GM23338 (cell line): ENCODE measurements around the gene PHRF1. TPM values are rescaled to one million over a fixed set of nuclear protein-coding genes. Genes with fewer than 3 reads are reported as not detected.

Source experiments
- ATAC-seq: fragments of 200-7000 bp; cut with Tn5 transposase; 3 replicates; pipeline ENCODE4 v1.9.1; 2020
- DNase-seq: peaks from one replicate; pipeline ENCODE4 v3.0.0-alpha.2; 2015; ENCODE audit warnings: low spot score
- H2AFZ ChIP-seq: fragments of 200-600 bp; sonication (generic); 2 replicates; pipeline ENCODE4 v1.8.0; 2016; ENCODE audit warnings: antibody characterized with exemption, mild to moderate bottlenecking, moderate library complexity
- H3F3A ChIP-seq: fragments of 200-600 bp; sonication (generic); replicated peaks from 2 replicates; pipeline ENCODE4 v1.8.0; 2017; ENCODE audit warnings: antibody characterized with exemption, mixed run types, low read depth
- H3K27ac ChIP-seq: fragments of 200-600 bp; sonication (generic); 2 replicates; pipeline ENCODE4 v1.6.1; 2016; ENCODE audit warnings: low read depth
- H3K27me3 ChIP-seq: fragments of 200-600 bp; sonication (generic); 2 replicates; pipeline ENCODE4 v1.8.0; 2016; ENCODE audit warnings: mild to moderate bottlenecking, mixed run types, moderate library complexity; ENCODE audit not compliant: insufficient read depth
- H3K36me3 ChIP-seq: fragments of 200-600 bp; sonication (generic); 2 replicates; pipeline ENCODE4 v1.8.0; 2016; ENCODE audit warnings: mild to moderate bottlenecking; ENCODE audit not compliant: insufficient read depth
- H3K4me1 ChIP-seq: fragments of 200-600 bp; sonication (generic); 2 replicates; pipeline ENCODE4 v1.8.0; 2016; ENCODE audit warnings: mild to moderate bottlenecking, moderate library complexity; ENCODE audit not compliant: insufficient read depth
- H3K4me2 ChIP-seq: fragments of 200-600 bp; sonication (generic); 2 replicates; pipeline ENCODE4 v1.7.1; 2017; ENCODE audit warnings: mixed run types
- H3K4me3 ChIP-seq: fragments of 200-600 bp; sonication (generic); 2 replicates; pipeline ENCODE4 v1.6.1; 2016; ENCODE audit warnings: mixed run types
- H3K79me2 ChIP-seq: fragments of 200-600 bp; sonication (generic); replicated peaks from 2 replicates; pipeline ENCODE4 v1.8.0; 2017; ENCODE audit warnings: mild to moderate bottlenecking; ENCODE audit not compliant: insufficient read depth
- H3K9me2 ChIP-seq: fragments of 200-600 bp; sonication (generic); 2 replicates; pipeline ENCODE4 v1.8.0; 2017; ENCODE audit not compliant: insufficient read depth
- H4K20me1 ChIP-seq: fragments of 200-600 bp; sonication (generic); replicated peaks from 2 replicates; pipeline ENCODE4 v1.8.0; 2017; ENCODE audit warnings: mild to moderate bottlenecking; ENCODE audit not compliant: insufficient read depth
- H3K27ac Mint-ChIP-seq: 2 replicates; pipeline ENCODE4 v1.8.0; 2020; ENCODE audit warnings: inconsistent platforms, mild to moderate bottlenecking, moderate library complexity, mixed read lengths
- H3K27me3 Mint-ChIP-seq: 3 replicates; pipeline ENCODE4 v1.8.0; 2022; ENCODE audit warnings: low read depth, mild to moderate bottlenecking, moderate library complexity, mixed read lengths, inconsistent platforms; ENCODE audit not compliant: insufficient read depth, poor library complexity
- H3K36me3 Mint-ChIP-seq: 3 replicates; pipeline ENCODE4 v1.8.0; 2021; ENCODE audit warnings: low read depth, mild to moderate bottlenecking, inconsistent platforms, moderate library complexity, mixed read lengths
- H3K4me1 Mint-ChIP-seq: 3 replicates; pipeline ENCODE4 v1.8.0; 2020; ENCODE audit warnings: mild to moderate bottlenecking, inconsistent platforms, mixed read lengths
- H3K4me3 Mint-ChIP-seq: 3 replicates; pipeline ENCODE4 v1.8.0; 2021; ENCODE audit warnings: moderate library complexity, mild to moderate bottlenecking, inconsistent platforms, mixed read lengths
- H3K9me3 Mint-ChIP-seq: 3 replicates; pipeline ENCODE4 v1.8.0; 2020; ENCODE audit warnings: moderate library complexity, mild to moderate bottlenecking, inconsistent platforms, mixed read lengths
- ETS1 ChIP-seq: IDR thresholded peaks from 2 replicates; pipeline ENCODE4 v1.6.1; 2016; ENCODE audit warnings: antibody characterized with exemption
- EZH2 ChIP-seq: fragments of 200-600 bp; sonication (generic); IDR thresholded peaks from one replicate; pipeline ENCODE4 v1.8.0; 2017; ENCODE audit warnings: antibody characterized with exemption, mild to moderate bottlenecking, low read depth; ENCODE audit not compliant: unreplicated experiment
- EZH2phosphoT487 ChIP-seq: fragments of 200-600 bp; sonication (generic); IDR thresholded peaks from one replicate; pipeline ENCODE4 v1.8.1; 2018; ENCODE audit warnings: antibody characterized with exemption; ENCODE audit not compliant: unreplicated experiment
- NANOG ChIP-seq: IDR thresholded peaks from 2 replicates; pipeline ENCODE4 v1.6.1; 2016; ENCODE audit warnings: antibody characterized with exemption, borderline replicate concordance
- POLR2AphosphoS5 ChIP-seq: IDR thresholded peaks from 2 replicates; pipeline ENCODE4 v1.6.1; 2016; ENCODE audit warnings: antibody characterized with exemption, low read depth
- REST ChIP-seq: IDR thresholded peaks from one replicate; pipeline ENCODE4 v1.6.1; 2018; ENCODE audit warnings: antibody characterized with exemption; ENCODE audit not compliant: unreplicated experiment
- ZNF114 ChIP-seq: fragments of 250-450 bp; sonication (Bioruptor Pico); IDR thresholded peaks from 2 replicates; pipeline ENCODE4 v1.5.0; 2020; ENCODE audit warnings: mild to moderate bottlenecking, moderate library complexity
- polyA plus RNA-seq: library from polyadenylated mRNA; unstranded; fragments of >200 nt; fragmentation: Nextera tagmentation; extraction: Ambion mirVana; gene quantifications from 2 replicates; pipeline ENCODE4 v1.2.1, GENCODE V29; 2016
- total RNA-seq: library from RNA; depleted of rRNA; stranded (reverse); fragments of >200 nt; shearing (Covaris generic); gene quantifications from 2 replicates; pipeline ENCODE4 v1.2.3, GENCODE V29; 2014
- TF ChIP-seq, protein P1 (sequence below), 2 experiments: fragments of 200-600 bp in 1 of 2; sonication (generic) in 1 of 2; conservative IDR thresholded peaks; 2 replicates each; pipeline versions ENCODE4 v1.5.1 to v1.6.1; 2016 to 2017; ENCODE audit warnings: antibody characterized with exemption in 2 of 2, low read depth in 2 of 2, mild to moderate bottlenecking in 2 of 2, moderate library complexity in 1 of 2
- TF ChIP-seq, protein P2 (sequence below): fragments of 250-450 bp; sonication (Bioruptor Pico); IDR thresholded peaks from 2 replicates; pipeline ENCODE4 v1.5.0; 2020; ENCODE audit warnings: mild to moderate bottlenecking, moderate library complexity

PHRF1 gene
- total and polyA plus RNA-seq, 2 experiments from 2014 or later = 11.0 to 45.9 TPM

DNA sequence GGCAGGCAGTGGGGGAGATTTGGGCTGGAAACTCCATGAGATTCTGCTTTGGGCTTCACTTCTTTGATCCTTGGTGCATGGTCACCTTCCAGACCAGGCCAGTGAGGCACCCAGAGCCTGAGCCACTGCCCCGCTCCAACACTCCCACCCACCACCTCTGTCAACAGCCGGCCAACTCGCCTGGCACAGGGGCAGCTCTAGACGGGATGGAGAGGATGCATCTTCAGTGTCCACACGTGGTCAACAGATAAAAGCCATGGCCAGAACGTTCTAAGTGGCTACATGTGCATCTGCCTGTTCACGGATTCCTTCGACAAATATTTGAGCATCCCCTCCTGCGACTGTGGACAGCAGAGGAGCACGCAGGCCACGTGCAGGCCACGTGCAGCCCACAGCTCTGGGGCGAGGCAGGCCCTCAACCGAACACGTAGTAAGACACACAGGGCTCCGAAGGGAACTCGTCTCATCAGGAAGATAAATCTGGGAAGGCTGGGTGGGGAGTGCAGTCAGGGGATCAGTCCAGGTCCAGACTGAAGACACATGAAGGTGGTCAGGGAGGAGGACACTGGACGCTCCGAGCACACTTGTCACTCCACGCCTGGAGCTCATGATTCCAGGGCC is 37.7 kb upstream of the PHRF1 start:
- Histone ChIP-seq H3K27me3 (peaks cover 17% of the 10 kb centered on the region; the same call in 1 of the 2 replicates), H3K4me3 (no peak overlapping the region), H3K4me1 (no peaks in the 10 kb centered on the region; the same call in 1 of the 2 replicates), H3K79me2 (no peaks in the 10 kb centered on the region; the same call in 1 of the 2 replicates), H2AFZ (no peak overlapping the region), H3K9me2 (no peaks in the 10 kb centered on the region), H4K20me1 (0 out of 2 replicates have a peak, but pooled peaks cover 2% of the 10 kb centered on the region), H3F3A (peaks cover 11% of the 10 kb centered on the region), H3K27ac (no peak overlapping the region), H3K4me2 (no peak overlapping the region), H3K36me3 (no peaks in the 10 kb centered on the region)
- TF ChIP-seq ETS1 = no peak
- TF ChIP-seq ZNF114 (CRISPR knock-in tag) = no peak
- TF ChIP-seq EZH2phosphoT487 = no peak
- TF ChIP-seq, protein P1, sequence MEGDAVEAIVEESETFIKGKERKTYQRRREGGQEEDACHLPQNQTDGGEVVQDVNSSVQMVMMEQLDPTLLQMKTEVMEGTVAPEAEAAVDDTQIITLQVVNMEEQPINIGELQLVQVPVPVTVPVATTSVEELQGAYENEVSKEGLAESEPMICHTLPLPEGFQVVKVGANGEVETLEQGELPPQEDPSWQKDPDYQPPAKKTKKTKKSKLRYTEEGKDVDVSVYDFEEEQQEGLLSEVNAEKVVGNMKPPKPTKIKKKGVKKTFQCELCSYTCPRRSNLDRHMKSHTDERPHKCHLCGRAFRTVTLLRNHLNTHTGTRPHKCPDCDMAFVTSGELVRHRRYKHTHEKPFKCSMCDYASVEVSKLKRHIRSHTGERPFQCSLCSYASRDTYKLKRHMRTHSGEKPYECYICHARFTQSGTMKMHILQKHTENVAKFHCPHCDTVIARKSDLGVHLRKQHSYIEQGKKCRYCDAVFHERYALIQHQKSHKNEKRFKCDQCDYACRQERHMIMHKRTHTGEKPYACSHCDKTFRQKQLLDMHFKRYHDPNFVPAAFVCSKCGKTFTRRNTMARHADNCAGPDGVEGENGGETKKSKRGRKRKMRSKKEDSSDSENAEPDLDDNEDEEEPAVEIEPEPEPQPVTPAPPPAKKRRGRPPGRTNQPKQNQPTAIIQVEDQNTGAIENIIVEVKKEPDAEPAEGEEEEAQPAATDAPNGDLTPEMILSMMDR (conservative IDR thresholded peaks at IDR 0.05; ENCODE audit: low read depth in 2 of 2) = no peak
- no peak for TF ChIP-seq POLR2AphosphoS5
- no peak for TF ChIP-seq NANOG
- TF ChIP-seq REST = no peak
- TF ChIP-seq, protein P2, sequence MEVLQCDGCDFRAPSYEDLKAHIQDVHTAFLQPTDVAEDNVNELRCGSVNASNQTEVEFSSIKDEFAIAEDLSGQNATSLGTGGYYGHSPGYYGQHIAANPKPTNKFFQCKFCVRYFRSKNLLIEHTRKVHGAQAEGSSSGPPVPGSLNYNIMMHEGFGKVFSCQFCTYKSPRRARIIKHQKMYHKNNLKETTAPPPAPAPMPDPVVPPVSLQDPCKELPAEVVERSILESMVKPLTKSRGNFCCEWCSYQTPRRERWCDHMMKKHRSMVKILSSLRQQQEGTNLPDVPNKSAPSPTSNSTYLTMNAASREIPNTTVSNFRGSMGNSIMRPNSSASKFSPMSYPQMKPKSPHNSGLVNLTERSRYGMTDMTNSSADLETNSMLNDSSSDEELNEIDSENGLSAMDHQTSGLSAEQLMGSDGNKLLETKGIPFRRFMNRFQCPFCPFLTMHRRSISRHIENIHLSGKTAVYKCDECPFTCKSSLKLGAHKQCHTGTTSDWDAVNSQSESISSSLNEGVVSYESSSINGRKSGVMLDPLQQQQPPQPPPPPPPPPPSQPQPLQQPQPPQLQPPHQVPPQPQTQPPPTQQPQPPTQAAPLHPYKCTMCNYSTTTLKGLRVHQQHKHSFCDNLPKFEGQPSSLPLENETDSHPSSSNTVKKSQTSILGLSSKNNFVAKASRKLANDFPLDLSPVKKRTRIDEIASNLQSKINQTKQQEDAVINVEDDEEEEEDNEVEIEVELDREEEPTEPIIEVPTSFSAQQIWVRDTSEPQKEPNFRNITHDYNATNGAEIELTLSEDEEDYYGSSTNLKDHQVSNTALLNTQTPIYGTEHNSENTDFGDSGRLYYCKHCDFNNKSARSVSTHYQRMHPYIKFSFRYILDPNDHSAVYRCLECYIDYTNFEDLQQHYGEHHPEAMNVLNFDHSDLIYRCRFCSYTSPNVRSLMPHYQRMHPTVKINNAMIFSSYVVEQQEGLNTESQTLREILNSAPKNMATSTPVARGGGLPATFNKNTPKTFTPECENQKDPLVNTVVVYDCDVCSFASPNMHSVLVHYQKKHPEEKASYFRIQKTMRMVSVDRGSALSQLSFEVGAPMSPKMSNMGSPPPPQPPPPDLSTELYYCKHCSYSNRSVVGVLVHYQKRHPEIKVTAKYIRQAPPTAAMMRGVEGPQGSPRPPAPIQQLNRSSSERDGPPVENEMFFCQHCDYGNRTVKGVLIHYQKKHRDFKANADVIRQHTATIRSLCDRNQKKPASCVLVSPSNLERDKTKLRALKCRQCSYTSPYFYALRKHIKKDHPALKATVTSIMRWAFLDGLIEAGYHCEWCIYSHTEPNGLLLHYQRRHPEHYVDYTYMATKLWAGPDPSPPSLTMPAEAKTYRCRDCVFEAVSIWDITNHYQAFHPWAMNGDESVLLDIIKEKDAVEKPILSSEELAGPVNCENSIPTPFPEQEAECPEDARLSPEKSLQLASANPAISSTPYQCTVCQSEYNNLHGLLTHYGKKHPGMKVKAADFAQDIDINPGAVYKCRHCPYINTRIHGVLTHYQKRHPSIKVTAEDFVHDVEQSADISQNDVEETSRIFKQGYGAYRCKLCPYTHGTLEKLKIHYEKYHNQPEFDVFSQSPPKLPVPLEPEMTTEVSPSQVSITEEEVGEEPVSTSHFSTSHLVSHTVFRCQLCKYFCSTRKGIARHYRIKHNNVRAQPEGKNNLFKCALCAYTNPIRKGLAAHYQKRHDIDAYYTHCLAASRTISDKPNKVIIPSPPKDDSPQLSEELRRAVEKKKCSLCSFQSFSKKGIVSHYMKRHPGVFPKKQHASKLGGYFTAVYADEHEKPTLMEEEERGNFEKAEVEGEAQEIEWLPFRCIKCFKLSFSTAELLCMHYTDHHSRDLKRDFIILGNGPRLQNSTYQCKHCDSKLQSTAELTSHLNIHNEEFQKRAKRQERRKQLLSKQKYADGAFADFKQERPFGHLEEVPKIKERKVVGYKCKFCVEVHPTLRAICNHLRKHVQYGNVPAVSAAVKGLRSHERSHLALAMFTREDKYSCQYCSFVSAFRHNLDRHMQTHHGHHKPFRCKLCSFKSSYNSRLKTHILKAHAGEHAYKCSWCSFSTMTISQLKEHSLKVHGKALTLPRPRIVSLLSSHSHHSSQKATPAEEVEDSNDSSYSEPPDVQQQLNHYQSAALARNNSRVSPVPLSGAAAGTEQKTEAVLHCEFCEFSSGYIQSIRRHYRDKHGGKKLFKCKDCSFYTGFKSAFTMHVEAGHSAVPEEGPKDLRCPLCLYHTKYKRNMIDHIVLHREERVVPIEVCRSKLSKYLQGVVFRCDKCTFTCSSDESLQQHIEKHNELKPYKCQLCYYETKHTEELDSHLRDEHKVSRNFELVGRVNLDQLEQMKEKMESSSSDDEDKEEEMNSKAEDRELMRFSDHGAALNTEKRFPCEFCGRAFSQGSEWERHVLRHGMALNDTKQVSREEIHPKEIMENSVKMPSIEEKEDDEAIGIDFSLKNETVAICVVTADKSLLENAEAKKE (CRISPR knock-in tag) = no peak
- TF ChIP-seq EZH2 = no peak
- Mint-ChIP-seq H3K27ac (no peak overlapping the region), H3K4me3 (peak overlapping the region; percentile 12; the same call in 1 of the 3 replicates), H3K4me1 (peaks cover 3% of the 10 kb centered on the region; the same call in 2 of the 3 replicates), H3K9me3 (peaks cover 2% of the 10 kb centered on the region; the same call in 2 of the 3 replicates), H3K27me3 (peaks cover 23% of the 10 kb centered on the region), H3K36me3 (peaks cover 5% of the 10 kb centered on the region)
- ATAC-seq (no peak), DNase-seq (no peak)
